ENCODE measurements around the gene ZNF248.
"Not testable (repeated sequence)": the region's sequence is repeated elsewhere in the genome, so short reads cannot be mapped to it uniquely, and the experiment has no call there.

The ZNF248 gene

GRCh38 chr10:37738241-37738640 is 119.2 kb downstream of the ZNF248 start:
- not testable (repeated sequence) for DNase-seq

GRCh38 chr10:37737336-37737735 is 120.1 kb downstream of the ZNF248 start:
- no peak for DNase-seq

- DNase-seq, result no peak
These were observed 121.3 kb downstream of the ZNF248 start for GRCh38 chr10:37736120-37736519.

- DNase-seq, result no peak
These were observed 122.4 kb downstream of the ZNF248 start for GRCh38 chr10:37734971-37735370.
